ENCODE results near the gene DDX39B.
"Not testable (repeated sequence)": the region's sequence is repeated elsewhere in the genome, so short reads cannot be mapped to it uniquely, and the experiment has no call there.

The DDX39B gene

DNA sequence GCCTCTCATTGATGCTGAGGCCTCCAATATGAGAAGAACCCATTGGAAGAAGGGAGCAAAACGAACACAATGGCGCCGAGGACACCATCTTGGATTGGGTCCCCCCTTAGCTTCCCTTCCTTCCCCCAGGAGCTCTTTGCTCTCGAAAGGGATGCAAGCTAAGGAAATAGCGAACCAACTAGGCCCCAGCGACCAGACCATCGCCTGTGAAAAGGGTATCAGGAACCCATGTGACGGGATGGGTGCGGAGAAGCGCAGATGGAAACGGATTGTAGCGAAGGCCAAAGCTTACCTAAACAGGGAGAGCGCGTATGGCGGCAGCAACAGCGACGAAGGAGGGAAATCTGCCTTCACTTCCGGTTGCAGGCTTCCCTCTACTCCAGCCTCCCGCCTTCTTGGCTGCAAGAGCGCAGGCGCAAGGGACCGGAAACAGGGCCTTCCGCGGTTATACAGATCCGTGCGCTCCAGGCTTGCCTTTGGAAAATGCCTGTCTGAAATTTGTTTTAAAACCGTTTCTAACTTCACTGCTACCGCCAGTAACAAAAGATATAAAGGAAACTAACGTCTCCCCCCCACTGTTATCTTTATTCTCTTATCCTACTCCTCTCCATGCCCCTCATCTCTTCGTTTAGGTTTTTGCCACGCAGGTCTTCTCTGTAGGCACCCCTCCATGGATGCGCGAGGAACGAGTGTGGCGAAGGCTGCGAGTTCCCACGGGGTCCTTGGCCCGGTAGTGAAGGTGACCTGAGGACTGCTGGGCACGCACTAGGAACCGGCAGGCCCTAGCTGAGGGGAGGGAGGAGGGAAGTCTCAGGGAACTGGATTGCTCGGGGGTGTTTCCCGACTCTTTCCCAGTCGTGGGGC lies at the start of gene DDX39B:
Gene DDX39B, minus strand, starts transcription at position 346 of the 864 bp plus-strand sequence. CDS start 1,471 bp downstream, outside the sequence.
- DNase-seq = peak; percentile 94

- DNase-seq = not testable (repeated sequence)
These were observed 48.9 kb upstream of the DDX39B start for GRCh38 chr6:31590691-31591090.

DNA sequence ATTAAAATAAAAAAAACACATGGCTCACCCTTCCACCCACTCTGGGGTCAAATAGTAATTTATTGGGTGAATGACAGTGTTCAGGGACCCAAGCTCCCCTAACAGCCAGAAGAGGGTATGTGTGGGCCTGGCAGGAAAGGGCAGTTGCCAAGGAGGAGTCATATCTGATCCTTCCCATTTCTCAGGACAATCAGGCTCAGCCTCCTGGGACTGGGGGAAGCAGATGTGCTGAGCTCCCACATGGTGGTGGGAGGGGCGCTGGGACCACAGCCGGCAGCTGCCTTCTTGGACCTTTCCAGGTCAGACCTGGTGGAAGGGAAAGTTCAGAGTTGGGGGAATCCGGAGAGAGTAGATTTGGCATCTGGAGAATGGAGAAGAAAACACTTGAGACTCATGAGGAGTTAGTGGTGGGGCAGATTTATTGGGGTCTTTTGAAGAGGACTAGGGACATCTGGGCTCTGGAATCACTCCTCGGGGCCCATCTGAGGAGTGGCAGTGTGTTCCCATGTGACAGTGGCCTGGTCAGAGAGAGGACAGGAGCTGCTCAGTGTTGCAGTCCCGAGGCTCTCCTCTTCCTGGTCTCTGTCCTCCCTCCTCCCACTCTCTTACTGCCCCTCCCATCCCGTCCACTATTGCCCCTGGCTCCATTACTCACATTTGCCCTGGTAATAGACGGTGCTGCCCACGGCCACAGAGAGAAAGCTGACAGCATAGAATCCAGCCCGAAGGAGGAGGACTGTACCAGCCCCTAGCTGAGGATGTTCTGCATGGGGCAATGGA lies 47.3 kb upstream of the DDX39B start:
- no peak for DNase-seq

- no peak for DNase-seq
These were observed 46.3 kb upstream of the DDX39B start for GRCh38 chr6:31587791-31588777.

GRCh38 chr6:31586599-31587281 lies 44.9 kb upstream of the DDX39B start:
- no peak for DNase-seq

DNA sequence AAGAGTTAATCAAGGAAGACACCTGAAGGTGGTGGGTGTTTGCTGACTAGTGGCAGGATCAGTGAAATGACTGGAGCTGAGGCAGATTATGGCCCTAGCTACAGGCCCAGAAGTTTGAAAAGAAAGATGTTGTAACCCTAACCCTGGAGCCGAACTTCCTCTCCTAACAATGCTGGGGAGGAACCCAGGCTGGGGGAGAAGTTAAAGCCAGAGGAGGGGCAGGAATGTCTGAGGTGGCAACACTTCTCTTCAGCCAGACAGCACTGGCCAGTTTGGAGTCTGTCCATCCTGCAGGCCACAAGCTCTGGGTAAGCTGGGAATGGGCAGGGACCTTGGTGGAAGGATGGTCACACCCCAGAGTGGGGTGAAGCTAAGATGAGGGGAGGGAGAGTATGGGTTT lies 44.2 kb upstream of the DDX39B start, which contains the start of gene LST1:
Gene LST1, plus strand, starts transcription at position 270 of the 400 bp plus-strand sequence. CDS start 1,023 bp downstream, outside the sequence.
- no peak for DNase-seq

DNA sequence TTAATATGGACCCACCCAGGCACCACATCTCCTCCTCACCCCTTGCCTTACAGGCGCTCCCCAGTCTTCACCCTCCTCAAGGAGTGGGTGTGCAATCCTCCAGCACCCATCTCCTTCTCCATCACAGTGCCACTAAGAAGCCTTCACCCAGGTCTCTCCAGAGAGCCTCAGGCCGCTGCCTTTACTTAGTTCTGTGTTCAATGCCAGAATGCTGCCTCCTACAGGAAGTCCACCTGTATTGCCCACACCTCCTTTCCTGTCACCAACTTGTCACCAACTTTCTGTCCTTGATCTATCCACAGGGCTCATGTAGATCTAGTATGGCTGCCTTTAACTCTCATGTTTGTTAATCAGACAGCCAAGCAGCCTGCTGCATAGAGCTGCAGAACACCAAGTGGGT lies 43.7 kb upstream of the DDX39B start:
- no peak for DNase-seq

GRCh38 chr6:31582230-31582643 lies 40.4 kb upstream of the DDX39B start, which contains the start of gene LTB:
LTB (minus strand) TSS chr6:31582424; CDS start chr6:31582417, 7 bp downstream.
- DNase-seq = no peak

GRCh38 chr6:31581434-31582229 lies 39.8 kb upstream of the DDX39B start:
- no peak for DNase-seq

- DNase-seq = peak; percentile 99
These were observed 39.1 kb upstream of the DDX39B start for GRCh38 chr6:31580807-31581433.

GRCh38 chr6:31580438-31580740 lies 38.6 kb upstream of the DDX39B start:
- no peak for DNase-seq

DNA sequence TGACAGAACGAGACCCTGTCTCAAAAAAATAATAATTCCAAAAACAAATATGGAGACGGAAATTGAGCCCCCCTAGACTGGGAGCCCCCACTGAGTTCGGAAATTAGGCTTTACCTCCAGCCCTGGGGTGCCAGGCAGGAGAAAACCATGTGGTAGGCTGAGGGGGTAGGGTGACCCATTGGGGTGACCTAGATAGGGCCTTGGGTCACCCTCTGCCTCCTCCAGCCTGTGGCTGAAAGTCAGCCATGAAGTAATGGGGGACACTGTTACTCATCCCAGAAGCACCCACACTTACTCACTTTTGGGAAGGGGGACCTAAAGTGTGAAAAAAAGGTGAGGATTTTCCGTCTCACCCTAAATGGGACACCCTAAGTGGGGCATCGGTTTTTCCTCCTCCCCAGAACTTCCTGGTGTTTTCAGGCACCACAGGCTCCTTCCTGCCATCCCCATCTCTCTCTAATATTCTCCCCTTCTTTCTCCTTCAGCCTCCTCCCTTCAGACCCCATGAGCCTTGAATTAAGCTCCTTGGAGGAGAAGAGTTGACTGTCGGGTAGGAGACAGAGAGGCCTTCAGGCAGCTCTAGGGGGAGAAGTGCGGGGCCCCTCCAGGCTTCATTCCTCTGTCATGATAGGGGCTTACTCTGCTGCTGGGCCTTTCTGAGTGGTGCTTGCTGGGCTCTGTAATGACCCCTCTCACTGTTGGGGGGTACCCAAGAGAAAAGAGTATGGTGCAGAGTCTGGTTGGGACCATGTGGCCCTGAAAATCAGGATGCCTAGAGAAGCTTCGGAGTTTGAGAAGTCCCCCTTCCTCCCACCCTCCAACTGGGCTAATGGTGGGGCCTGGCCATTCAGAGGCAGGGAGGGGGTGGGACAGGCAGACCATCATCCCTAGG lies 38.0 kb upstream of the DDX39B start:
- DNase-seq = no peak

- no peak for DNase-seq
These were observed 37.3 kb upstream of the DDX39B start for GRCh38 chr6:31579119-31579505.

DNA sequence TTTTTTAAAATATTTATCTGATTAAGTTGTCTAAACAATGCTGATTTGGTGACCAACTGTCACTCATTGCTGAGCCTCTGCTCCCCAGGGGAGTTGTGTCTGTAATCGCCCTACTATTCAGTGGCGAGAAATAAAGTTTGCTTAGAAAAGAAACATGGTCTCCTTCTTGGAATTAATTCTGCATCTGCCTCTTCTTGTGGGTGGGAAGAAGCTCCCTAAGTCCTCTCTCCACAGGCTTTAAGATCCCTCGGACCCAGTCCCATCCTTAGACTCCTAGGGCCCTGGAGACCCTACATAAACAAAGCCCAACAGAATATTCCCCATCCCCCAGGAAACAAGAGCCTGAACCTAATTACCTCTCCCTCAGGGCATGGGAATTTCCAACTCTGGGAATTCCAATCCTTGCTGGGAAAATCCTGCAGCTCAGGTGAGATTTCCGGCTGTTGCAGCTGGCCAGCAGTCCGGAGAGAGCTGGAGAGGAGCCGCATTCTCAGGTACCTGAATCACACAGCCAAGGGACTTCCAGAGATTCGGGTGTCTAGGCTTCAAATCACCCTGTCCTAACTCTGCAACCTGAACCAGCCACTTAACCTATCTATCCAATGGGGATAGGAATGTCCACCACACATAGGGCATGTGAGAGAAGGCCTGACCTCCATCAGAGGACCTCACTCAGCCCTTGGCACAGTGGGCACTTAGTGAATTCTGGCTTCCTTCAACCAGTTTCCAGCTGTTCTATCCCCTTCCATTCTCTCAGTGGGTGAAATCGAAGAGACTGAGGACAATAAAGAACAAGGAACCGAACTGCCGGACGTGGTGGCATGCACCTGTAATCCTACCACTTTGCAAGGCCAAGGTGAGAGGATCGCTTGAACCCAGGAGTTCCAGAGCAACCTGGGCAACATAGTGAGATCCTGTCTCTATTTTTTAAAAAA lies 36.6 kb upstream of the DDX39B start:
- DNase-seq = no peak

DNA sequence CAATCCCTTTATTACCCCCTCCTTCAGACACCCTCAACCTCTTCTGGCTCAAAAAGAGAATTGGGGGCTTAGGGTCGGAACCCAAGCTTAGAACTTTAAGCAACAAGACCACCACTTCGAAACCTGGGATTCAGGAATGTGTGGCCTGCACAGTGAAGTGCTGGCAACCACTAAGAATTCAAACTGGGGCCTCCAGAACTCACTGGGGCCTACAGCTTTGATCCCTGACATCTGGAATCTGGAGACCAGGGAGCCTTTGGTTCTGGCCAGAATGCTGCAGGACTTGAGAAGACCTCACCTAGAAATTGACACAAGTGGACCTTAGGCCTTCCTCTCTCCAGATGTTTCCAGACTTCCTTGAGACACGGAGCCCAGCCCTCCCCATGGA lies 35.8 kb upstream of the DDX39B start:
- no peak for DNase-seq

DNA sequence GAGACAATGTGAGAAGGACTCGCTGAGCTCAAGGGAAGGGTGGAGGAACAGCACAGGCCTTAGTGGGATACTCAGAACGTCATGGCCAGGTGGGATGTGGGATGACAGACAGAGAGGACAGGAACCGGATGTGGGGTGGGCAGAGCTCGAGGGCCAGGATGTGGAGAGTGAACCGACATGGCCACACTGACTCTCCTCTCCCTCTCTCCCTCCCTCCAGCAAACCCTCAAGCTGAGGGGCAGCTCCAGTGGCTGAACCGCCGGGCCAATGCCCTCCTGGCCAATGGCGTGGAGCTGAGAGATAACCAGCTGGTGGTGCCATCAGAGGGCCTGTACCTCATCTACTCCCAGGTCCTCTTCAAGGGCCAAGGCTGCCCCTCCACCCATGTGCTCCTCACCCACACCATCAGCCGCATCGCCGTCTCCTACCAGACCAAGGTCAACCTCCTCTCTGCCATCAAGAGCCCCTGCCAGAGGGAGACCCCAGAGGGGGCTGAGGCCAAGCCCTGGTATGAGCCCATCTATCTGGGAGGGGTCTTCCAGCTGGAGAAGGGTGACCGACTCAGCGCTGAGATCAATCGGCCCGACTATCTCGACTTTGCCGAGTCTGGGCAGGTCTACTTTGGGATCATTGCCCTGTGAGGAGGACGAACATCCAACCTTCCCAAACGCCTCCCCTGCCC lies 35.2 kb upstream of the DDX39B start:
- DNase-seq = peak; percentile 78

DNA sequence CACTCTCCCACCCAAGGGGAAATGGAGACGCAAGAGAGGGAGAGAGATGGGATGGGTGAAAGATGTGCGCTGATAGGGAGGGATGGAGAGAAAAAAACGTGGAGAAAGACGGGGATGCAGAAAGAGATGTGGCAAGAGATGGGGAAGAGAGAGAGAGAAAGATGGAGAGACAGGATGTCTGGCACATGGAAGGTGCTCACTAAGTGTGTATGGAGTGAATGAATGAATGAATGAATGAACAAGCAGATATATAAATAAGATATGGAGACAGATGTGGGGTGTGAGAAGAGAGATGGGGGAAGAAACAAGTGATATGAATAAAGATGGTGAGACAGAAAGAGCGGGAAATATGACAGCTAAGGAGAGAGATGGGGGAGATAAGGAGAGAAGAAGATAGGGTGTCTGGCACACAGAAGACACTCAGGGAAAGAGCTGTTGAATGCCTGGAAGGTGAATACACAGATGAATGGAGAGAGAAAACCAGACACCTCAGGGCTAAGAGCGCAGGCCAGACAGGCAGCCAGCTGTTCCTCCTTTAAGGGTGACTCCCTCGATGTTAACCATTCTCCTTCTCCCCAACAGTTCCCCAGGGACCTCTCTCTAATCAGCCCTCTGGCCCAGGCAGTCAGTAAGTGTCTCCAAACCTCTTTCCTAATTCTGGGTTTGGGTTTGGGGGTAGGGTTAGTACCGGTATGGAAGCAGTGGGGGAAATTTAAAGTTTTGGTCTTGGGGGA lies 34.3 kb upstream of the DDX39B start:
- DNase-seq = no peak

Measured in activated CD8-positive, alpha-beta memory T cell treated with anti-CD3 and anti-CD28 coated beads, Interleukin-2, amount 50 U/mL, for 48 hours (primary cell).